ENCODE data around the gene CASP12. TPM values are rescaled to one million over a fixed set of nuclear protein-coding genes. Genes with fewer than 3 reads are reported as not detected.
A peak's percentile ranks its signal among the peaks of the same experiment; 100 is the strongest.
"Not testable (repeated sequence)": the region's sequence is repeated elsewhere in the genome, so short reads cannot be mapped to it uniquely, and the experiment has no call there.

Gene CASP12
- total RNA-seq = not detected in 2 replicates
- long read RNA-seq = 0 reads

- Mint-ChIP-seq H3K27me3 (ENCODE audit: low read depth) (no peaks in the 10 kb centered on the region), H3K4me3 (no peak within 1 kb of the TSS), H3K9me3 (no peaks in the 10 kb centered on the region), H3K27ac (ENCODE audit: unreplicated experiment) (no peak within 1 kb of the TSS), H3K36me3 (ENCODE audit: low read depth) (no peaks in the 10 kb centered on the region), H3K4me1 (no peaks in the 10 kb centered on the region)
- no peak for TF ChIP-seq CTCF (conservative IDR thresholded peaks at IDR 0.05)
- DNase-seq (ENCODE audit: low read depth, low spot score) = no peak
These were observed at the start of gene CASP12 for GRCh38 chr11:104897891-104898684. TSS of gene CASP12 (minus strand) at chr11:104898460.

GRCh38 chr11:104946907-104947306 lies 48.6 kb upstream of the CASP12 start:
- Mint-ChIP-seq H3K36me3 (ENCODE audit: low read depth) (no peaks in the 10 kb centered on the region), H3K4me3 (no peak overlapping the region), H3K4me1 (no peaks in the 10 kb centered on the region), H3K9me3 (no peaks in the 10 kb centered on the region), H3K27ac (ENCODE audit: unreplicated experiment) (no peak overlapping the region), H3K27me3 (ENCODE audit: low read depth) (no peaks in the 10 kb centered on the region)
- peak; percentile 64 for TF ChIP-seq CTCF (conservative IDR thresholded peaks at IDR 0.05)
- no peak for DNase-seq (ENCODE audit: low read depth, low spot score)

GRCh38 chr11:104944076-104944475 lies 45.8 kb upstream of the CASP12 start:
- no peak for DNase-seq (ENCODE audit: low read depth, low spot score)
- H3K27me3 Mint-ChIP-seq (ENCODE audit: low read depth) = peaks cover 3% of the 10 kb centered on the region
- no peak for TF ChIP-seq CTCF (conservative IDR thresholded peaks at IDR 0.05)
- H3K4me1 Mint-ChIP-seq = no peaks in the 10 kb centered on the region
- H3K4me3 Mint-ChIP-seq = no peak overlapping the region
- H3K27ac Mint-ChIP-seq (ENCODE audit: unreplicated experiment) = no peak overlapping the region
- H3K9me3 Mint-ChIP-seq = no peaks in the 10 kb centered on the region
- no peaks in the 10 kb centered on the region for H3K36me3 Mint-ChIP-seq (ENCODE audit: low read depth)

- DNase-seq (ENCODE audit: low read depth, low spot score) = no peak
- Mint-ChIP-seq H3K27me3 (ENCODE audit: low read depth) (peaks cover 3% of the 10 kb centered on the region), H3K4me1 (no peaks in the 10 kb centered on the region), H3K27ac (ENCODE audit: unreplicated experiment) (no peak overlapping the region), H3K36me3 (ENCODE audit: low read depth) (no peaks in the 10 kb centered on the region), H3K9me3 (no peaks in the 10 kb centered on the region), H3K4me3 (no peak overlapping the region)
- TF ChIP-seq CTCF (conservative IDR thresholded peaks at IDR 0.05) = no peak
These were observed 45.3 kb upstream of the CASP12 start for GRCh38 chr11:104943561-104943960.

- Mint-ChIP-seq H3K27me3 (ENCODE audit: low read depth) (peaks cover 4% of the 10 kb centered on the region), H3K9me3 (peaks cover 18% of the 10 kb centered on the region), H3K36me3 (ENCODE audit: low read depth) (no peaks in the 10 kb centered on the region), H3K27ac (ENCODE audit: unreplicated experiment) (no peak overlapping the region), H3K4me1 (no peaks in the 10 kb centered on the region), H3K4me3 (no peak overlapping the region)
- no peak for TF ChIP-seq CTCF (conservative IDR thresholded peaks at IDR 0.05)
- DNase-seq (ENCODE audit: low read depth, low spot score) = no peak
These were observed 36.3 kb upstream of the CASP12 start for GRCh38 chr11:104934594-104934993.

- not testable (repeated sequence) for DNase-seq (ENCODE audit: low read depth, low spot score); H3K27ac Mint-ChIP-seq (ENCODE audit: unreplicated experiment); H3K4me1 Mint-ChIP-seq; H3K36me3 Mint-ChIP-seq (ENCODE audit: low read depth); H3K27me3 Mint-ChIP-seq (ENCODE audit: low read depth); H3K4me3 Mint-ChIP-seq
- peaks cover 18% of the 10 kb centered on the region for H3K9me3 Mint-ChIP-seq
These were observed 35.8 kb upstream of the CASP12 start for GRCh38 chr11:104934073-104934472.

Data from neural crest cell (in vitro differentiated cells).